ENCODE measurements around the gene KISS1.

GRCh38 chr1:204207136-204207616 is 10.9 kb upstream of the KISS1 start:
- TF ChIP-seq CTCF (conservative IDR thresholded peaks at IDR 0.05; ENCODE audit: low read length) = peak; percentile 89
- no peak for TF ChIP-seq EZH2phosphoT487 (IDR thresholded peaks at IDR 0.05; ENCODE audit: borderline replicate concordance, low read depth, low read length)
